ENCODE measurements around the gene RARS2.

DNA sequence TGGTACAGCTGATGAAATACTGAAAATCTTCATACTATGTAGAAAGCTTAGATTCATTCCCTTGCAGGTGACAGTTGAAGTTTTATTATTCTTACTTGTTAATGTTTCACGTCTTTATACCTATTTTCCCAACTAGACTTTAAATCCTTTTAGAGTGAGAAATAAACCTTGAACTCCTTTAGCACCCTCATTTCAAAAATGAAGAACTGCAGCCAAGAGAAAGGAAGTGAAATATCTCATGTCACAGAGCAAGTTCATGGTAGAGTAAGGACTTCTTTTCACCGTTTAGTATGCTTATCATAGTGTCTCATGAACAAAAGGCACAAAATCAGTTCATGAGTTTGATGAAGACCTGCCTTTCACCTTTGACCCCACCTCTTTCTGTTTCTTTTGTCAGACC, 38.6 kb upstream of the RARS2 start:
- TF ChIP-seq TAF15 (IDR thresholded peaks at IDR 0.05; ENCODE audit: low read depth, low read length) (no peak), GABPA (tag; conservative IDR thresholded peaks at IDR 0.05; ENCODE audit: low read depth) (no peak), ETV6 (IDR thresholded peaks at IDR 0.05; ENCODE audit: borderline replicate concordance in 1 of 2, low read depth in 2 of 2, low read length in 1 of 2) (no peak), ETV6 (CRISPR knock-in tag; IDR thresholded peaks at IDR 0.05; ENCODE audit: borderline replicate concordance) (no peak), BRD9 (IDR thresholded peaks at IDR 0.05; ENCODE audit: low read depth, partially characterized antibody) (no peak), ZSCAN32 (CRISPR knock-in tag; IDR thresholded peaks at IDR 0.05) (no peak), SRF (CRISPR knock-in tag; IDR thresholded peaks at IDR 0.05) (no peak), NFIC (IDR thresholded peaks at IDR 0.05) (no peak)
- TF ChIP-seq, protein P1, sequence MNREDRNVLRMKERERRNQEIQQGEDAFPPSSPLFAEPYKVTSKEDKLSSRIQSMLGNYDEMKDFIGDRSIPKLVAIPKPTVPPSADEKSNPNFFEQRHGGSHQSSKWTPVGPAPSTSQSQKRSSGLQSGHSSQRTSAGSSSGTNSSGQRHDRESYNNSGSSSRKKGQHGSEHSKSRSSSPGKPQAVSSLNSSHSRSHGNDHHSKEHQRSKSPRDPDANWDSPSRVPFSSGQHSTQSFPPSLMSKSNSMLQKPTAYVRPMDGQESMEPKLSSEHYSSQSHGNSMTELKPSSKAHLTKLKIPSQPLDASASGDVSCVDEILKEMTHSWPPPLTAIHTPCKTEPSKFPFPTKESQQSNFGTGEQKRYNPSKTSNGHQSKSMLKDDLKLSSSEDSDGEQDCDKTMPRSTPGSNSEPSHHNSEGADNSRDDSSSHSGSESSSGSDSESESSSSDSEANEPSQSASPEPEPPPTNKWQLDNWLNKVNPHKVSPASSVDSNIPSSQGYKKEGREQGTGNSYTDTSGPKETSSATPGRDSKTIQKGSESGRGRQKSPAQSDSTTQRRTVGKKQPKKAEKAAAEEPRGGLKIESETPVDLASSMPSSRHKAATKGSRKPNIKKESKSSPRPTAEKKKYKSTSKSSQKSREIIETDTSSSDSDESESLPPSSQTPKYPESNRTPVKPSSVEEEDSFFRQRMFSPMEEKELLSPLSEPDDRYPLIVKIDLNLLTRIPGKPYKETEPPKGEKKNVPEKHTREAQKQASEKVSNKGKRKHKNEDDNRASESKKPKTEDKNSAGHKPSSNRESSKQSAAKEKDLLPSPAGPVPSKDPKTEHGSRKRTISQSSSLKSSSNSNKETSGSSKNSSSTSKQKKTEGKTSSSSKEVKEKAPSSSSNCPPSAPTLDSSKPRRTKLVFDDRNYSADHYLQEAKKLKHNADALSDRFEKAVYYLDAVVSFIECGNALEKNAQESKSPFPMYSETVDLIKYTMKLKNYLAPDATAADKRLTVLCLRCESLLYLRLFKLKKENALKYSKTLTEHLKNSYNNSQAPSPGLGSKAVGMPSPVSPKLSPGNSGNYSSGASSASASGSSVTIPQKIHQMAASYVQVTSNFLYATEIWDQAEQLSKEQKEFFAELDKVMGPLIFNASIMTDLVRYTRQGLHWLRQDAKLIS (CRISPR knock-in tag; IDR thresholded peaks at IDR 0.05): no peak
- TF ChIP-seq, protein P2, sequence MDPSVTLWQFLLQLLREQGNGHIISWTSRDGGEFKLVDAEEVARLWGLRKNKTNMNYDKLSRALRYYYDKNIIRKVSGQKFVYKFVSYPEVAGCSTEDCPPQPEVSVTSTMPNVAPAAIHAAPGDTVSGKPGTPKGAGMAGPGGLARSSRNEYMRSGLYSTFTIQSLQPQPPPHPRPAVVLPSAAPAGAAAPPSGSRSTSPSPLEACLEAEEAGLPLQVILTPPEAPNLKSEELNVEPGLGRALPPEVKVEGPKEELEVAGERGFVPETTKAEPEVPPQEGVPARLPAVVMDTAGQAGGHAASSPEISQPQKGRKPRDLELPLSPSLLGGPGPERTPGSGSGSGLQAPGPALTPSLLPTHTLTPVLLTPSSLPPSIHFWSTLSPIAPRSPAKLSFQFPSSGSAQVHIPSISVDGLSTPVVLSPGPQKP (CRISPR knock-in tag; IDR thresholded peaks at IDR 0.05): no peak

All from K562 (cell line).